IPS-15b (cell line): ENCODE data around the gene CTSV.
A peak's percentile ranks its signal among the peaks of the same experiment; 100 is the strongest.
"Not testable (repeated sequence)": the region's sequence is repeated elsewhere in the genome, so short reads cannot be mapped to it uniquely, and the experiment has no call there.

ENCODE experiments used
- H3K27me3 ChIP-seq: one replicate; pipeline ENCODE4 v1.6.1; 2013; ENCODE audit warnings: low read length; ENCODE audit not compliant: control insufficient read depth, insufficient read depth
- H3K36me3 ChIP-seq: one replicate; pipeline ENCODE4 v1.6.1; 2013; ENCODE audit warnings: low read length; ENCODE audit not compliant: control insufficient read depth, insufficient read depth
- H3K4me1 ChIP-seq: one replicate; pipeline ENCODE4 v1.6.1; 2013; ENCODE audit warnings: mild to moderate bottlenecking, low read length; ENCODE audit not compliant: control insufficient read depth, insufficient read depth
- H3K4me3 ChIP-seq: one replicate; pipeline ENCODE4 v1.5.1; 2013; ENCODE audit warnings: low read depth, low read length
- H3K9ac ChIP-seq: one replicate; pipeline ENCODE4 v1.6.1; 2013; ENCODE audit warnings: low read depth, mild to moderate bottlenecking, low read length
- H3K9me3 ChIP-seq: one replicate; pipeline ENCODE4 v1.6.1; 2013; ENCODE audit warnings: mild to moderate bottlenecking, low read length; ENCODE audit not compliant: control insufficient read depth, insufficient read depth

CTSV gene

GRCh38 chr9:97013151-97014132, 25.5 kb downstream of the CTSV start:
- H3K27me3 ChIP-seq, H3K9me3 ChIP-seq, H3K4me1 ChIP-seq, H3K36me3 ChIP-seq, H3K9ac ChIP-seq: not testable (repeated sequence)
- H3K4me3 ChIP-seq = peak overlapping the region; percentile 65

- H3K36me3 ChIP-seq, H3K27me3 ChIP-seq, H3K4me1 ChIP-seq, H3K9me3 ChIP-seq, H3K9ac ChIP-seq: not testable (repeated sequence)
- H3K4me3 ChIP-seq = peak overlapping the region; percentile 65
Measured at GRCh38 chr9:97012617-97013016, 26.3 kb downstream of the CTSV start.

GRCh38 chr9:97002195-97002594, 36.7 kb downstream of the CTSV start:
- H3K9ac ChIP-seq, H3K36me3 ChIP-seq: not testable (repeated sequence)

GRCh38 chr9:97001338-97001737, 37.6 kb downstream of the CTSV start:
- H3K36me3 ChIP-seq, H3K4me3 ChIP-seq, H3K4me1 ChIP-seq, H3K9ac ChIP-seq, H3K27me3 ChIP-seq, H3K9me3 ChIP-seq: not testable (repeated sequence)

More at GRCh38 chr9:97002195-97002594, 36.7 kb downstream of the CTSV start:
- not testable (repeated sequence) for H3K4me3 ChIP-seq, H3K4me1 ChIP-seq, H3K27me3 ChIP-seq, H3K9me3 ChIP-seq

- not testable (repeated sequence) for H3K9me3 ChIP-seq, H3K36me3 ChIP-seq, H3K9ac ChIP-seq, H3K4me1 ChIP-seq, H3K4me3 ChIP-seq, H3K27me3 ChIP-seq
Measured at GRCh38 chr9:97000139-97000787, 38.7 kb downstream of the CTSV start.

- H3K9me3 ChIP-seq, H3K4me3 ChIP-seq, H3K36me3 ChIP-seq: not testable (repeated sequence)
Measured at GRCh38 chr9:96999733-97000132, 39.2 kb downstream of the CTSV start.

GRCh38 chr9:96997009-96997701, 41.8 kb downstream of the CTSV start:
- not testable (repeated sequence) for H3K4me3 ChIP-seq, H3K9me3 ChIP-seq, H3K27me3 ChIP-seq, H3K9ac ChIP-seq, H3K4me1 ChIP-seq, H3K36me3 ChIP-seq

More at GRCh38 chr9:96999733-97000132, 39.2 kb downstream of the CTSV start:
- not testable (repeated sequence) for H3K9ac ChIP-seq, H3K4me1 ChIP-seq, H3K27me3 ChIP-seq

GRCh38 chr9:96994531-96995016, 44.4 kb downstream of the CTSV start:
- not testable (repeated sequence) for H3K36me3 ChIP-seq

GRCh38 chr9:96992303-96992702, 46.6 kb downstream of the CTSV start:
- H3K27me3 ChIP-seq, H3K4me1 ChIP-seq, H3K9me3 ChIP-seq, H3K36me3 ChIP-seq, H3K9ac ChIP-seq, H3K4me3 ChIP-seq: not testable (repeated sequence)

More at GRCh38 chr9:96994531-96995016, 44.4 kb downstream of the CTSV start:
- not testable (repeated sequence) for H3K9ac ChIP-seq, H3K4me3 ChIP-seq, H3K4me1 ChIP-seq, H3K27me3 ChIP-seq, H3K9me3 ChIP-seq

GRCh38 chr9:96989747-96990318, 49.1 kb downstream of the CTSV start:
- H3K9ac ChIP-seq, H3K27me3 ChIP-seq, H3K36me3 ChIP-seq, H3K4me3 ChIP-seq, H3K4me1 ChIP-seq, H3K9me3 ChIP-seq: not testable (repeated sequence)

- not testable (repeated sequence) for H3K4me1 ChIP-seq, H3K27me3 ChIP-seq, H3K9me3 ChIP-seq, H3K9ac ChIP-seq, H3K4me3 ChIP-seq, H3K36me3 ChIP-seq
Measured at GRCh38 chr9:96984887-96985286, 54.1 kb downstream of the CTSV start.
